GM12875 (cell line): ENCODE data around the gene SLC35F3.

Experiments
- H3K4me3 ChIP-seq: one replicate; pipeline ENCODE4 v1.5.1; 2011; ENCODE audit warnings: low read depth, low read length, control low read depth
- TF ChIP-seq, protein P1 (sequence below): IDR thresholded peaks from 2 replicates; pipeline ENCODE4 v1.5.1; 2011; ENCODE audit warnings: low read depth, mild to moderate bottlenecking, control low read depth, inconsistent platforms, low read length, moderate library complexity, borderline replicate concordance; ENCODE audit not compliant: insufficient read depth

SLC35F3 gene

GRCh38 chr1:234094172-234094571 is 189.7 kb downstream of the SLC35F3 start:
- TF ChIP-seq, protein P1, sequence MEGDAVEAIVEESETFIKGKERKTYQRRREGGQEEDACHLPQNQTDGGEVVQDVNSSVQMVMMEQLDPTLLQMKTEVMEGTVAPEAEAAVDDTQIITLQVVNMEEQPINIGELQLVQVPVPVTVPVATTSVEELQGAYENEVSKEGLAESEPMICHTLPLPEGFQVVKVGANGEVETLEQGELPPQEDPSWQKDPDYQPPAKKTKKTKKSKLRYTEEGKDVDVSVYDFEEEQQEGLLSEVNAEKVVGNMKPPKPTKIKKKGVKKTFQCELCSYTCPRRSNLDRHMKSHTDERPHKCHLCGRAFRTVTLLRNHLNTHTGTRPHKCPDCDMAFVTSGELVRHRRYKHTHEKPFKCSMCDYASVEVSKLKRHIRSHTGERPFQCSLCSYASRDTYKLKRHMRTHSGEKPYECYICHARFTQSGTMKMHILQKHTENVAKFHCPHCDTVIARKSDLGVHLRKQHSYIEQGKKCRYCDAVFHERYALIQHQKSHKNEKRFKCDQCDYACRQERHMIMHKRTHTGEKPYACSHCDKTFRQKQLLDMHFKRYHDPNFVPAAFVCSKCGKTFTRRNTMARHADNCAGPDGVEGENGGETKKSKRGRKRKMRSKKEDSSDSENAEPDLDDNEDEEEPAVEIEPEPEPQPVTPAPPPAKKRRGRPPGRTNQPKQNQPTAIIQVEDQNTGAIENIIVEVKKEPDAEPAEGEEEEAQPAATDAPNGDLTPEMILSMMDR = no peak
- no peak overlapping the region for H3K4me3 ChIP-seq

DNA sequence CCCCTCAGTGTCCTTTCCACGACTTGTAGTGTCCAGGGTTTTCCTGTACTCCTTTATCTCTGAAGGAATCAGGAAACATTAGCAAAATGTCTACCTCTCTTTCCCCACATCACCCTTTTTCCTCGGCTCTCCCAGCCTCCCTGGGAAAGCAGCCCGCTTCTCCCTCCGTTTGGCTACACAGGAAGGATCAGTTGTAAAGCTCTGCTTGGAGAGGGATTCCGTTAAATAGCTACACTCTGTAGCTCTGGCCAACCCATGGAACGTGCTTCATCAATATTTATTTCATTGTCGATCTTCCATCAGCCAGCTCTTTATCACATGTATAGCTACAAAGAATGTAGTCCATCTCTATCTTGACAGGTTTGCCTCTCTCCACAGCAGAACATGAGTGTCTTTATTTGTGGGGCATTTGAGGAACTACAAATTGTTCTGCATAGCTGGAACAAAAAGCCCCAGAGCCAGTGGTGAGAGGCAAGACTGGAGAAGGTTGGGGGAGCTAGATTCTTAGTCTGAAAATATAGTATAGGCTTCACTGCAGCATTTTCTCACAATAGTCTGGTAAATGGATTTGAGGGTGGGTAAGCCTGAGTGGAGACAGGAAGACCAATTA is 191.8 kb downstream of the SLC35F3 start:
- no peak overlapping the region for H3K4me3 ChIP-seq
- TF ChIP-seq, protein P1 = no peak

DNA sequence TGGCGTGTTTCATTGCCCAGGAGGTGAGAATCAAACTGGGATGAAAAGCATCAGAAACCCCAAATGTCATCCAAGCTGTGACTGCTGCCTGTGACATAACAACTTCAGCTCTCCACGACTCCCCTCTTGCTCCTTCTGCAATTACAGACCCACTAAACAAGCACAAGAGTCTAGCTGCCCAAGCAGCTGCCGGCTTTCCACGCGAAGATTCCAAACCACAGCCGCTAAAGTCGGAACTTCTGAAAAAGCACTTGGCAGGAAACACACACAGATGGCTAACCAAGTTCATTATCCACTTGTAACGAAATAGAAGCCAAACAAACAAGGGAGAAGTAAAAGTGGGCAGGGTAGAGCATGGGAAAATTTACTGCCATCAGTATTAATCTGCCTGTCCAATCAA is 198.1 kb downstream of the SLC35F3 start:
- TF ChIP-seq, protein P1 = no peak
- no peak overlapping the region for H3K4me3 ChIP-seq

- TF ChIP-seq, protein P1 = no peak
- H3K4me3 ChIP-seq = no peak overlapping the region
Observed at GRCh38 chr1:234103198-234103597, 198.7 kb downstream of the SLC35F3 start.

DNA sequence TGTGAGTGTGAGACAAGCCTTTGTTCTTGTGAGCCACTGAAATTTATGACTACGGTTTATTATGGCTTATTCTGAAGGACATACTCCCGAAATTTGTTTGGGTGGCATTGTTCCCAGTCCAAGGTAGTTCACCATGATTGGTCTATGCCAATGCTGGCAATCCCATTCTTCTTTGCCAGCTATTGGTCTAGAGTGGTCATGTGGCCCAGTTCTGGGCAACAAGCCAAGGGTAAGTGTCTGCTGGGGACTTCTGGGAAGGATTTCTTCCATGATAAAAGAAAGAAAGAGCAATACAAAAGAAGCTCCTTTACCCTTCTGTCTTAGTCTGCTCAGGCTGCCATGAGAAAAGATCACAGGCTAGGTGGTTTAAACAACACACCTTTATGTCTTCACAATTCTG is 201.6 kb downstream of the SLC35F3 start:
- H3K4me3 ChIP-seq = no peak overlapping the region
- TF ChIP-seq, protein P1 = no peak

DNA sequence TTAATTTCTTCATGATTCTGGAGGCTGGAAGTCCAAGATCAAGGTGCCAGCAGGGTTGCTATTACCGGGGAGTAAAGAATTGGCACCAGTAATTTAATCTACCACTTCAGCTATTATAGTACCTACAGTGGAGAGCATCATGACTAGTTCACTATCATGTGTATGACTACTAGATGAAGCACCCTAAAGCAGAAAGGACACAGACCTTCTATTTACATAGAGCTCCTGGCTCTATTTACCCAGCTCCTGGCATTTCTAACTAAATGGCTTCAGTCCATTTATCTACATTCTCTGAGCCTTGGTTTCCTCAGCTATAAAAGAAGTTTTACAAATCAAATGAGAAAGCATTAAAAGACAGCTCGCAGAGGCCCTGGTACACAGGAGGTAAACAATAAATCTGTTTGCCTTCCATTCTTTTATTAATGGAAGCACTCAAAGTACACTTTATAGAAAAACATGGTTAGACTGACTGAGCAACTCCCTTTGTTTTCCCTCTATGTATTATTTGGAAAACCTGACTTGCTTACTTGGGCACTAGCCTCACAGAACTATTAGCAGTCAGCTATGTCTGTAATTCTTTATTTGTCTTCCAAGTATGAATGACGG is 203.0 kb downstream of the SLC35F3 start:
- no peak overlapping the region for H3K4me3 ChIP-seq
- TF ChIP-seq, protein P1 = no peak

- H3K4me3 ChIP-seq = no peak overlapping the region
Observed at GRCh38 chr1:234108921-234109320, 204.4 kb downstream of the SLC35F3 start.

More at GRCh38 chr1:234108921-234109320, 204.4 kb downstream of the SLC35F3 start:
- TF ChIP-seq, protein P1 = no peak
